Esophagus squamous epithelium (tissue), 4 donors: ENCODE data around the gene FGFBP2.

ENCODE experiments used
- POLR2A ChIP-seq, 4 donors: fragments of 450-650 bp; IDR thresholded peaks; one replicate each; pipeline ENCODE4 v1.6.1; 2017; ENCODE audit warnings: antibody characterized with exemption in 4 of 4, mild to moderate bottlenecking in 4 of 4, moderate library complexity in 3 of 4
- TF ChIP-seq, protein P1 (sequence below), 6 experiments: fragments of 450-650 bp in 4 of 6; fragments of 200-600 bp in 2 of 6; sonication (generic) in 2 of 6; IDR thresholded peaks; one replicate each; pipeline ENCODE4 v1.5.1; 2016 to 2019; ENCODE audit warnings: antibody characterized with exemption in 6 of 6, mild to moderate bottlenecking in 4 of 6, moderate library complexity in 4 of 6

- TF ChIP-seq, protein P1, sequence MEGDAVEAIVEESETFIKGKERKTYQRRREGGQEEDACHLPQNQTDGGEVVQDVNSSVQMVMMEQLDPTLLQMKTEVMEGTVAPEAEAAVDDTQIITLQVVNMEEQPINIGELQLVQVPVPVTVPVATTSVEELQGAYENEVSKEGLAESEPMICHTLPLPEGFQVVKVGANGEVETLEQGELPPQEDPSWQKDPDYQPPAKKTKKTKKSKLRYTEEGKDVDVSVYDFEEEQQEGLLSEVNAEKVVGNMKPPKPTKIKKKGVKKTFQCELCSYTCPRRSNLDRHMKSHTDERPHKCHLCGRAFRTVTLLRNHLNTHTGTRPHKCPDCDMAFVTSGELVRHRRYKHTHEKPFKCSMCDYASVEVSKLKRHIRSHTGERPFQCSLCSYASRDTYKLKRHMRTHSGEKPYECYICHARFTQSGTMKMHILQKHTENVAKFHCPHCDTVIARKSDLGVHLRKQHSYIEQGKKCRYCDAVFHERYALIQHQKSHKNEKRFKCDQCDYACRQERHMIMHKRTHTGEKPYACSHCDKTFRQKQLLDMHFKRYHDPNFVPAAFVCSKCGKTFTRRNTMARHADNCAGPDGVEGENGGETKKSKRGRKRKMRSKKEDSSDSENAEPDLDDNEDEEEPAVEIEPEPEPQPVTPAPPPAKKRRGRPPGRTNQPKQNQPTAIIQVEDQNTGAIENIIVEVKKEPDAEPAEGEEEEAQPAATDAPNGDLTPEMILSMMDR (IDR thresholded peaks at IDR 0.05), result no peak
- no peak for TF ChIP-seq POLR2A (IDR thresholded peaks at IDR 0.05)
Measured at GRCh38 chr4:15982842-15983524, 20.0 kb upstream of the FGFBP2 start.
